ENCODE data around the gene DISP3.

DISP3 gene

DNA sequence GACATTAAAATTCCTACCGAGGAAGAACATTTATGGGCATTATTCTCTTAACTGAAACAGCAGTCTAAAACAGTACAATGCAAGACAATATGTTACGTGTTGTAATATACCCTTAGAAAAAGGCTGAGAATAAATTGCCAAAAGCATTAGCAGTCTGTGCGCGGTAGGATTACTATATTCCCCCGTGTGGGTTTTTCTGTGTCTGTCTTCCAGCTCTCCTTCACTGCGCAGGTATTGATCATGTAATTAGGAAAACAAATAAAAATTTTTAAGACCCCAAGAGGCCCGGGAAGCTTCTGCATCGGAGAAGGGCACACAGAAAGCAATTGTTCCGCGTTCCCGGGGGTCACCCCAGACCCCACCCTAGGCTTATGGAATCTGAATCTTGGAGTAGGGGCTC, 106.4 kb downstream of the DISP3 start:
- Histone ChIP-seq H3K36me3 (ENCODE audit: insufficient read depth, low read depth, low read length) (no peaks in the 10 kb centered on the region), H3K4me1 (ENCODE audit: insufficient read depth, low read length) (no peaks in the 10 kb centered on the region), H3K9ac (ENCODE audit: low read depth, low read length) (no peak overlapping the region), H3K9me3 (ENCODE audit: insufficient read depth, low read depth, low read length) (no peaks in the 10 kb centered on the region), H3K4me3 (ENCODE audit: low read length) (no peak overlapping the region), H3K27me3 (ENCODE audit: insufficient read depth, low read length) (no peaks in the 10 kb centered on the region), H3K27ac (ENCODE audit: low read length) (no peak overlapping the region)

All from iPS-20b (cell line).